Measurements from ENCODE around the gene DIS3L2.
A peak's percentile ranks its signal among the peaks of the same experiment; 100 is the strongest.

The DIS3L2 gene

DNA sequence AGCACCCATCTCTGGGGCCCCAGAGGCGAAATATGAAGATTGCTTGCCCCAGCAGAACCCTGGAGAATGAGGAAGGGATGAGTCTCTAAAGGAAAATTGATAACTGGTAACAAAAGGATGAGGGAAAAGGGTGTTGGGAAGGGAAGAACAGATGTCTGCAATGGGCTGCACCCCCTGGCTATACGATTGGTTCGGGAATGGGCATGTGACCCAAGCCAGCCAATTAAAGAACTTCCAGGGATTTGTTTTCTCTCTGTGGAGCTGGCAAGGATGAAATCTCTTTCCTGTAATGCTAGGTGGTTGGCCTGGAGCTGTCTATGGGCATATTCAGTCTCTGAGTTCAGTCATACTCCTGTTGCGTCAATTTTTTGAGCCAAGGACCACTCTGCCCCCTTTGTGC lies 22.5 kb upstream of the DIS3L2 start:
- no peaks in the 10 kb centered on the region for H4K20me1 ChIP-seq (ENCODE audit: insufficient read depth, low read length, poor library complexity, severe bottlenecking)
- no peaks in the 10 kb centered on the region for H3K27me3 ChIP-seq (ENCODE audit: insufficient read depth, low read length, poor library complexity, severe bottlenecking)
- H3K9ac ChIP-seq (ENCODE audit: low read depth, low read length, poor library complexity, severe bottlenecking): no peak overlapping the region
- H3K36me3 ChIP-seq (ENCODE audit: insufficient read depth, low read length): no peaks in the 10 kb centered on the region
- H3K4me2 ChIP-seq (ENCODE audit: low read depth, low read length, poor library complexity, severe bottlenecking): no peak overlapping the region
- no peaks in the 10 kb centered on the region for H3K79me2 ChIP-seq (ENCODE audit: insufficient read depth, low read length)
- peaks cover 8% of the 10 kb centered on the region for H3K4me1 ChIP-seq (ENCODE audit: insufficient read depth, low read length, poor library complexity, severe bottlenecking)
- no peaks in the 10 kb centered on the region for H3K9me3 ChIP-seq (ENCODE audit: insufficient read depth, low read depth, low read length)
- H3K9me2 ChIP-seq (replicated peaks; ENCODE audit: low read depth, low read length): no peaks in the 10 kb centered on the region
- TF ChIP-seq, protein P1, sequence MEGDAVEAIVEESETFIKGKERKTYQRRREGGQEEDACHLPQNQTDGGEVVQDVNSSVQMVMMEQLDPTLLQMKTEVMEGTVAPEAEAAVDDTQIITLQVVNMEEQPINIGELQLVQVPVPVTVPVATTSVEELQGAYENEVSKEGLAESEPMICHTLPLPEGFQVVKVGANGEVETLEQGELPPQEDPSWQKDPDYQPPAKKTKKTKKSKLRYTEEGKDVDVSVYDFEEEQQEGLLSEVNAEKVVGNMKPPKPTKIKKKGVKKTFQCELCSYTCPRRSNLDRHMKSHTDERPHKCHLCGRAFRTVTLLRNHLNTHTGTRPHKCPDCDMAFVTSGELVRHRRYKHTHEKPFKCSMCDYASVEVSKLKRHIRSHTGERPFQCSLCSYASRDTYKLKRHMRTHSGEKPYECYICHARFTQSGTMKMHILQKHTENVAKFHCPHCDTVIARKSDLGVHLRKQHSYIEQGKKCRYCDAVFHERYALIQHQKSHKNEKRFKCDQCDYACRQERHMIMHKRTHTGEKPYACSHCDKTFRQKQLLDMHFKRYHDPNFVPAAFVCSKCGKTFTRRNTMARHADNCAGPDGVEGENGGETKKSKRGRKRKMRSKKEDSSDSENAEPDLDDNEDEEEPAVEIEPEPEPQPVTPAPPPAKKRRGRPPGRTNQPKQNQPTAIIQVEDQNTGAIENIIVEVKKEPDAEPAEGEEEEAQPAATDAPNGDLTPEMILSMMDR (conservative IDR thresholded peaks at IDR 0.05; ENCODE audit: low read length): no peak
- TF ChIP-seq EZH2phosphoT487 (IDR thresholded peaks at IDR 0.05; ENCODE audit: borderline replicate concordance): no peak
- H3F3A ChIP-seq (ENCODE audit: low read depth): no peaks in the 10 kb centered on the region
- H3K4me3 ChIP-seq (ENCODE audit: low read length, poor library complexity, severe bottlenecking): no peak overlapping the region
- H2AFZ ChIP-seq (ENCODE audit: low read length): no peak overlapping the region

DNA sequence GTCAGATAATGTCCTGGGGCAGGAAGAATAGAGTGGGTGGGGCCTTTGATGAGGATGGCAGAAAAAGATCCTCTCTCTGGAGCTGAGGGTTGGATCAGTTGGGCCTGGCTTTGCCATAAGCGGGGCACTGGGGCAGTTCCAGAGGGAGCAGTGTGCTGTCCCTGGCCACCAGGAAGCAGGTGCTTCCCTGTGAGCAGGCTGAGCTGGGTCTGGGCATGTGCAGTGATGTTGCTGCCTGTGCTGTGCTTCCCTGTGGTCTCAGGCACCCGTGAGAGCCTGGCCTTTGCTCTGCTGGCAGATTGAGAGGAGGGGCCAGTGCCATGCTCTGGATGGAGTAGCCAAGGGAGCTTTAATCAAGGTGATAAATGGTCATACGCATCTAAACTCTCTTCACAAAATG lies 20.7 kb upstream of the DIS3L2 start:
- H3K9me3 ChIP-seq (ENCODE audit: insufficient read depth, low read depth, low read length): no peaks in the 10 kb centered on the region
- H3K9ac ChIP-seq (ENCODE audit: low read depth, low read length, poor library complexity, severe bottlenecking): no peak overlapping the region
- no peak overlapping the region for H3K4me3 ChIP-seq (ENCODE audit: low read length, poor library complexity, severe bottlenecking)
- H3K4me2 ChIP-seq (ENCODE audit: low read depth, low read length, poor library complexity, severe bottlenecking): no peak overlapping the region
- H3K36me3 ChIP-seq (ENCODE audit: insufficient read depth, low read length): no peaks in the 10 kb centered on the region
- H3F3A ChIP-seq (ENCODE audit: low read depth): no peaks in the 10 kb centered on the region
- H3K27me3 ChIP-seq (ENCODE audit: insufficient read depth, low read length, poor library complexity, severe bottlenecking): no peaks in the 10 kb centered on the region
- H2AFZ ChIP-seq (ENCODE audit: low read length): peak overlapping the region; percentile 70; the same call in 1 of the 2 replicates
- peaks cover 8% of the 10 kb centered on the region for H3K4me1 ChIP-seq (ENCODE audit: insufficient read depth, low read length, poor library complexity, severe bottlenecking)
- no peaks in the 10 kb centered on the region for H4K20me1 ChIP-seq (ENCODE audit: insufficient read depth, low read length, poor library complexity, severe bottlenecking)
- H3K79me2 ChIP-seq (ENCODE audit: insufficient read depth, low read length): no peaks in the 10 kb centered on the region
- H3K9me2 ChIP-seq (replicated peaks; ENCODE audit: low read depth, low read length): no peaks in the 10 kb centered on the region
- TF ChIP-seq EZH2phosphoT487 (IDR thresholded peaks at IDR 0.05; ENCODE audit: borderline replicate concordance): no peak
- TF ChIP-seq, protein P1 (conservative IDR thresholded peaks at IDR 0.05; ENCODE audit: low read length): no peak

DNA sequence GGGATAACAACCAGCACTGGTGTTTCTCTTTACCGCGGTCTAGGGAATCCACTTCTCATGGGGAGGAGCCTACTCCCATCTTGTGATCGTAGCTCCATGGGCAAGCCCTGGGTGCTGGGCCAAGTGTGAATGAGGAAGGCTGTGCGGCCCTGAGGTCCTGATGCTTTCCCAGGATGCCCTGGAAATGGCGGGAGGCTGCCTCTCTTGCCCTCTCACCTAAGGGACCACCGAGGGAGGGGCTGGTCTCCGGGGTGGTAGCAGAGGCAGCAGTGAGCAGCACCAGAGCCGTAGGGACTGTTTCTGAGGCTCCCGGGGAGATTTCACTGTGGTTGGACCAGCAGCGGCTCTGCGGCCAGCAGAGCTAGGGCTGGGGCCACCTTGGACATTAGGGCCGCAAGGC lies 19.8 kb upstream of the DIS3L2 start:
- Histone ChIP-seq H3K9ac (ENCODE audit: low read depth, low read length, poor library complexity, severe bottlenecking) (no peak overlapping the region), H3K4me3 (ENCODE audit: low read length, poor library complexity, severe bottlenecking) (no peak overlapping the region), H2AFZ (ENCODE audit: low read length) (no peak overlapping the region), H3K27me3 (ENCODE audit: insufficient read depth, low read length, poor library complexity, severe bottlenecking) (no peaks in the 10 kb centered on the region), H3K36me3 (ENCODE audit: insufficient read depth, low read length) (no peaks in the 10 kb centered on the region), H3F3A (ENCODE audit: low read depth) (no peaks in the 10 kb centered on the region), H3K9me2 (replicated peaks; ENCODE audit: low read depth, low read length) (no peaks in the 10 kb centered on the region), H3K4me1 (ENCODE audit: insufficient read depth, low read length, poor library complexity, severe bottlenecking) (peaks cover 8% of the 10 kb centered on the region), H3K79me2 (ENCODE audit: insufficient read depth, low read length) (no peaks in the 10 kb centered on the region), H3K4me2 (ENCODE audit: low read depth, low read length, poor library complexity, severe bottlenecking) (no peak overlapping the region), H3K9me3 (ENCODE audit: insufficient read depth, low read depth, low read length) (no peaks in the 10 kb centered on the region), H4K20me1 (ENCODE audit: insufficient read depth, low read length, poor library complexity, severe bottlenecking) (no peaks in the 10 kb centered on the region)
- TF ChIP-seq, protein P1 (conservative IDR thresholded peaks at IDR 0.05; ENCODE audit: low read length): no peak
